Skeletal muscle tissue (tissue), 4 donors: ENCODE results near the gene CLTCL1. TPM values are rescaled to one million over a fixed set of nuclear protein-coding genes. Genes with fewer than 3 reads are reported as not detected.
"Not testable (repeated sequence)": the region's sequence is repeated elsewhere in the genome, so short reads cannot be mapped to it uniquely, and the experiment has no call there.

Experiments
- H3K27ac ChIP-seq: one replicate; pipeline ENCODE4 v1.7.0; 2013; ENCODE audit warnings: mild to moderate bottlenecking, low read depth, low read length, inconsistent platforms
- H3K27me3 ChIP-seq, 3 donors: one replicate each; pipeline ENCODE4 v1.7.0; 2013; ENCODE audit warnings: low read length in 3 of 3; ENCODE audit not compliant: control insufficient read depth in 3 of 3, insufficient read depth in 3 of 3
- H3K36me3 ChIP-seq, 3 donors: one replicate each; pipeline ENCODE4 v1.7.0; 2013; ENCODE audit warnings: low read length in 3 of 3; ENCODE audit not compliant: control insufficient read depth in 3 of 3, insufficient read depth in 3 of 3
- H3K4me1 ChIP-seq, 3 donors: one replicate each; pipeline ENCODE4 v1.7.0; 2013; ENCODE audit warnings: low read length in 3 of 3, mild to moderate bottlenecking in 3 of 3; ENCODE audit not compliant: control insufficient read depth in 3 of 3, insufficient read depth in 3 of 3
- H3K4me3 ChIP-seq, 3 donors: one replicate each; pipeline ENCODE4 v1.7.0; 2013; ENCODE audit warnings: low read length in 3 of 3
- H3K9ac ChIP-seq, 3 donors: one replicate each; pipeline ENCODE4 v1.7.0; 2013; ENCODE audit warnings: low read length in 3 of 3, mild to moderate bottlenecking in 3 of 3, moderate library complexity in 2 of 3, low read depth in 1 of 3
- H3K9me3 ChIP-seq, 3 donors: one replicate each; pipeline ENCODE4 v1.7.0; 2013; ENCODE audit warnings: low read length in 3 of 3; ENCODE audit not compliant: control insufficient read depth in 3 of 3
- total RNA-seq: library from RNA; depleted of rRNA; stranded (reverse); fragments of >200 nt; gene quantifications from one replicate; pipeline ENCODE4 v1.2.3, GENCODE V29; 2014
- donor health status: Osteomylitis.

The CLTCL1 gene
- total RNA-seq, 1 donor from 2014 or later, result 33.4 TPM

DNA sequence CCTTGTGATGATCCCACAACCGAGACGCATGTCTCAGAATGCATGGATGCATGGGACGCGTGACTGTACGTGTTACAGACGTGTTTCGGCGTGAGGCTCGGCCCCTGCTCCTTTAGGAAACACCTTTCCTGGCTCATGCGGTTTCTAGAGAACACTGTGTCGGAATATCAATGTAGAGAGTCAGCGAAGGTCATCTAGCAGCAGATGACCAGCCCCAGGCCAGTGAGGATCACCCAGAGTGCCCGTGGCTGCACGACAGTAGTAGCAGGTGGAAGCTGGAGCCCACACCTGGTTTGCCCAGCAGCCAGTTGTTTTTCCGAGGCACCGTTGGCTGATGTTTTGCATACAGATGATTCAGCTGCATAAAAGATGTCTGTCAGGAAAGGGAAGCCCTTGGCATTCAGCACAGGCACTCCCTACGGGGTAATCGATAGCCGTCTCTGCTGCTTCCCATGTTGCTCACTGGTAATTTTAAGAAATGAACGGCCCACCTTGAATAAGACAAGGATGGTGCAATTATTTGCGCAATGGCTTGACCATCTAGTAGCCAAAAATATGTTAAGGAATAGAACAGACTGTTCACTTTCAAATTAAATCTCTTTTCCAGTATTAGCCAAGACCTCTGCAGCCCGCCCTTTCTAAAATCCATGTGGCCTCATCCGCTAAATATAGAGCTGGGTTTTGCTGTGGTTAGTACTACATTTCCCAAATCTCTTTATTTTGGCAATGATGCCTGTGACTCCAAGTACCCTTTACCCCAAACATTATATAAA lies 1.1 kb upstream of the CLTCL1 start:
- peak overlapping the region; percentile 91 to 97 (median 94) for H3K9ac ChIP-seq
- no peaks in the 10 kb centered on the region for H3K27me3 ChIP-seq
- peaks cover 35 to 48% (median 40%) of the 10 kb centered on the region in 3 donors for H3K4me1 ChIP-seq
- H3K9me3 ChIP-seq, result no peaks in the 10 kb centered on the region
- H3K4me3 ChIP-seq, result peak overlapping the region; percentile 89 to 99 (median 96)
- H3K27ac ChIP-seq, result peak overlapping the region; percentile 94
- H3K36me3 ChIP-seq, result peaks cover 4% of the 10 kb centered on the region in 3 donors

DNA sequence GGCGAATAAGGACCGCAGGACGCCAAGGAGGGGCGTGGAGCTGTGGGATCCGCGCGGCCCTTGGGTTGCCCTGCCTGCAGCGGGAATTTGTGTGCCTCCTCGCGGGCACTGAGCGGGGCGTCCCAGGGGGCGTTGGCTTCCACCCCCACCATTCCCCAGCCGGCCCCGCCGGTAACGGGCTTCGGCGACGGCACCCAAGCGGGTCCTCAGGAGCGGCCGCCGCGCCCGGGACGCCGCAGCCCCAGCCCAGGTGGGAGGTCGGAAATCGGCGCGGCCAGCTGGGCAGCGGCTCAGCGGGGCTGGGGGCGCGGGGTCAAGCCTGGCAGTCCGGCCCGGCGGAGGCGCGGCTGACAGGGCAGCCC lies 320 bp downstream of the CLTCL1 start:
- H3K27ac ChIP-seq, result peak overlapping the region; percentile 97
- H3K27me3 ChIP-seq, result no peaks in the 10 kb centered on the region
- H3K9me3 ChIP-seq, result no peaks in the 10 kb centered on the region
- peak overlapping the region; percentile 85 to 89 (median 88) for H3K4me3 ChIP-seq
- peaks cover 47 to 62% (median 52%) of the 10 kb centered on the region in 3 donors for H3K4me1 ChIP-seq
- H3K9ac ChIP-seq, result peak overlapping the region; percentile 94 to 97 (median 96)
- peaks cover 4% of the 10 kb centered on the region in 3 donors for H3K36me3 ChIP-seq

DNA sequence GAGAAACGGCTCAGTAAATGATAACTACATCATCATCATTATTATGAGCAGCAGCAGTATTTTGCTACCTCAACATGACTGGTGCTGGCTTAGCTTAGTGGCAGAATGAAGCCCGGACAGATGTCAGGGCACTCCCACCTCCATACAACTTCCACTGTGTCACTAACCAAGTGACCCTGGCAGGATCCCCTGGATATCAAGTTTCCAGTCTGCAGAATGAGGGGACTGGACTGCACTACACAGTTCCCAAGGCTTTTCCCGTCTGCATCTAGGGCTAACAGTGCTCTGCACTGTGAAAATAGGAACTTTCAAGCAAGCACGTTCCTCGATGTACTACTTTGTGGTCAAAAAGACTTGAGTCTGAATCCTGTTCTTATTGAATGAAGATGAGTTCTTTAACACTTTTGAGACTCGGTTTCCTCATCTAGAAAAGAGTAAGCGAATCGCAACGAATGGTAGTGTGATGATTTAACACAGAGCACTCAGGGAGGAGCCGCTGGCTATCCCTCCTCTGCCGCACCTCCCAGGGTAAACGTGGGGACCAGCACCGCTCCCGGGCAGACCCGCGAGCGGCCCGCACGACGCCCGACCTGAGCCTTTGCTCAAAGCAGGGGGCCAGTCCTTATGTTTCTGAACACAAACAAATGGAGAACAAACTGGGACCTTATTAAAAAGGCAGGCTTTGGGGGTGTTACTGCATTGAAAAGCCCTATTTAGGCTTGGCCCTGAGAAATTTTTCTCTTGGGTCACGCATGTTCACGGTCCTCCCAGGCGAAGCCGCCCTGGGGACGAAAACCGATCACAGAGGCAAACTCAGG lies 910 bp downstream of the CLTCL1 start:
- peak overlapping the region; percentile 85 to 89 (median 88) for H3K4me3 ChIP-seq
- H3K9me3 ChIP-seq, result no peaks in the 10 kb centered on the region
- peak overlapping the region; percentile 94 to 97 (median 96) for H3K9ac ChIP-seq
- no peaks in the 10 kb centered on the region for H3K27me3 ChIP-seq
- H3K27ac ChIP-seq, result peak overlapping the region; percentile 97
- peaks cover 4% of the 10 kb centered on the region in 3 donors for H3K36me3 ChIP-seq
- H3K4me1 ChIP-seq, result peaks cover 53 to 68% (median 58%) of the 10 kb centered on the region in 3 donors

DNA sequence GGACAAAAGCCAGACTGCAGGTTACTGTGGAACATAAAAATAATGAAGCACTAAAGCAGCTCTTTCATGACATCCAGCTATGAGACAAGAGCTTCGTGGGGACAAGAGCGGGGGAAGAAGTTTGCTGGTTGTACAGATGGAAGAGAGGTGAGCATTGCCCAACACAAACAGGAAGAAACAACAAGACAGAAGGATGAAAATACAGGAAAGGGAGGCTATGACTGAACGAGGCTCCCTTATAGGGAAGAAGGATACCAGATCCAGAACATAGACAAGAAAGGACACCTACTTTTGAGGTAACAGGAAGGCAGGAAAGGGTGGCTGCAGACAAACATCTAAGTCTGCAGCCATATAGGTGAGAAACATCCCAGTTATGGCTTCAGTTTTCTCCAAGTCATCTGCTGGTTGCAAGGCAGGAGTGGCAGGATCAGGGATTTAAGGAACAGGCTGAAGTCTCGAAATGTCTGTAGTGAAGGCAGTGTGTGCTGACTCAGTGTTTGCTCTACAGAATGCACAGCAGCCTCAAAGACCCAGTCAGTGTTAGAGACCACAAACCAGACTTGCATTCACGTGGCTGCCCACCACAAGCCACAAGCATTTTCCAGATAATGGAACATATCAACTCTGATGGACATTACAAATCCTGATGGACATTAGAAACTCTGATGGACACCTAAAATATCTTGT lies 1.9 kb downstream of the CLTCL1 start:
- H3K27ac ChIP-seq, result peak overlapping the region; percentile 97

DNA sequence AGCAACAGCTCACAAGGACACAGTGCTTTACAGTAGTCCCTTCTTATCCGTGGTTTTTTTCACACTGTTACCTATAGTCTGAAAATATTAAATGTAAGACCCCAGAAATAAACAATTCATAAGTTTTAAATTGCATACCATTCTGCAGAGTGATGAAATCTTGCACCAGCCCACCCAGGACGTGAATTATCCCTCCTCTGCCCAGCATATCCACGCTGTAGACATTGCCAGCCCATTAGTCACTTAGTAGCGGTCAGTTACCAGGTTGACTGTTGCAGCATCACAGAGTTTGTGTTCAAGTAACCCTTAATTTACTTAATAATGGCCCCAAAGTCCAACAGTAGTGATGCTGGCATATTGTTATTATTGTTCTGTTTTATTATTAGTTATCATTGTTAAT lies 3.6 kb downstream of the CLTCL1 start:
- Histone ChIP-seq H3K9ac (peak overlapping the region in 2 of 3 donors; percentile 54 to 58), H3K27ac (peak overlapping the region; percentile 97)

More for the DNA sequence above, 1.9 kb downstream of the CLTCL1 start:
- no peaks in the 10 kb centered on the region for H3K9me3 ChIP-seq
- peaks cover 4% of the 10 kb centered on the region in 3 donors for H3K36me3 ChIP-seq
- peaks cover 55 to 67% (median 60%) of the 10 kb centered on the region in 3 donors for H3K4me1 ChIP-seq
- H3K4me3 ChIP-seq, result peak overlapping the region; percentile 85 to 89 (median 88)
- peak overlapping the region; percentile 12 to 97 (median 96) for H3K9ac ChIP-seq
- H3K27me3 ChIP-seq, result no peaks in the 10 kb centered on the region

DNA sequence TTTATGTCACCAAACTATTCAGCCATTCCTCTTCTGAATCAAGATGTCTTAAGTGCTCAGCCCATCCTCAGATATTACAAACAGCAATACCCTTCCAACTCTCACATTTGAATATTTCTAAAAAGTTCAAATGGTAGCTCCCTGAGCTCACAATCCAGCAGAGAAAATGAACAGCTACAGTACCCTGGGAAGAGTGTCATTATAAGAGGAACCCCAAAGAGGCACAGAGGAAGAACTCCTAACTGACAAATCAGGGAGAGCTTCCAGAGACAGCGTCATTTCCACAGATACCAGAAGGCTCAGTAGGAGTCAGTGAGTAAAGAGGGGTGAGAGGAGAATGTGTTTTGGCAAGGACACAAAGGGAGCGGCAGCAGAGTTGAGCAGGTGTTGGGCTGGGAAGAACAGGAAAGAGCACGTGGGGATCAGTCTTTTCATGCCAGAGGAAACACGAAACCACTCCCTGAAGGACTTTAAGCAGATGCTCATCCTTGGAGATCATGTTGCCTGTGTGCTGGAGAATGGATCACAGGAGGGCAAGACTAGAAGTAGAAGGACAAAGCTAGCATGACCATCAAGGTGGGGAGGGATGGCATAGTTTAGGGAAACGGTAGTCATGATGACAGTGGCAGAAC lies 4.3 kb downstream of the CLTCL1 start:
- no peaks in the 10 kb centered on the region for H3K9me3 ChIP-seq
- peaks cover 48 to 66% (median 55%) of the 10 kb centered on the region in 3 donors for H3K4me1 ChIP-seq
- peak overlapping the region; percentile 97 for H3K27ac ChIP-seq
- H3K9ac ChIP-seq, result peak overlapping the region in 2 of 3 donors; percentile 40 to 72
- peak overlapping the region in 2 of 3 donors; percentile 17 to 30 for H3K4me3 ChIP-seq
- no peaks in the 10 kb centered on the region for H3K27me3 ChIP-seq
- H3K36me3 ChIP-seq, result peaks cover 4% of the 10 kb centered on the region in 3 donors

More for the DNA sequence above, 3.6 kb downstream of the CLTCL1 start:
- peaks cover 4% of the 10 kb centered on the region in 3 donors for H3K36me3 ChIP-seq
- H3K9me3 ChIP-seq, result no peaks in the 10 kb centered on the region
- H3K4me1 ChIP-seq, result peaks cover 54 to 73% (median 62%) of the 10 kb centered on the region in 3 donors
- no peaks in the 10 kb centered on the region for H3K27me3 ChIP-seq
- H3K4me3 ChIP-seq, result peak overlapping the region in 1 of 3 donors; percentile 30

DNA sequence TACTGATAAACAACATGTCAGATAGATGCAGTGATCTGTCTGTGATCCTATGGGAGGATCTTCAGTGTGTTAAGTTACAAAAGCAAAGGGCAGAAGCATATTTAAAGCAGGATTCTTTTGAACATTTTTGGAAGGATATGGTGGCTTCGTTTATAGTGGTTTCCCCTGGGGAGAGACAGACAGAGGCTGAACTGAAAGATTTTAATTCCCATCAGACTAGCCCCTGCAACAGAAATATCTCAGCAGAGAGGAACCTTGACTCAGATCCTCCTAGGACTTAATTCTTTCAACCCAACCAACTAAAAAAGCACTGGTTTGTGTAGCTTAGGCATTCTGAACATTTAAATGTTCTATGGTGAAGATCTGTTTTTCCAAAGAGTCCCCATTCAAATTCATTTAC lies 5.7 kb downstream of the CLTCL1 start:
- H3K4me3 ChIP-seq, result peak overlapping the region in 2 of 3 donors; percentile 44 to 46
- H3K4me1 ChIP-seq, result peaks cover 47 to 60% (median 51%) of the 10 kb centered on the region in 3 donors
- H3K9ac ChIP-seq, result peak overlapping the region; percentile 68 to 75 (median 72)

DNA sequence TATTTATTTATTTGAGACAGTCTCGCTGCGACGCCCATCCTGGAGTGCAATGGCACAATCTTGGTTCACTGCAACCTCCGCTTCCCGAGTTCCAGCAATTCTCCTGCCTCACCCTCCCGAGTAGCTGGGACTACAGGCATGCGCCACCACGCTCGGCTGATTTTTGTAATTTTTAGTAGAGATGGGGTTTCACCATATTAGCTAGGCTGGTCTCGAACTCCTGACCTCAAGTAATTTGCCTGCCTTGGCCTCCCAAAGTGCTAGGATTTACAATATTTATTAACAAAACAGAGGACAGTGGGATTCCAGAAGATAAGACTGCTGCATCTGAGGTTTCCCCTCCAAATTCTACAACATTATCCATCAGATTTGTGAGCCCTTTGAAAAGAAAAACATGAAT lies 12.4 kb downstream of the CLTCL1 start:
- H3K27ac ChIP-seq, result peak overlapping the region; percentile 63
- H3K9me3 ChIP-seq, H3K36me3 ChIP-seq, H3K4me3 ChIP-seq, H3K27me3 ChIP-seq: not testable (repeated sequence)
- peak overlapping the region in 1 of 3 donors; percentile 2 for H3K9ac ChIP-seq
- H3K4me1 ChIP-seq, result peaks cover 25 to 36% (median 36%) of the 10 kb centered on the region in 3 donors

More for the DNA sequence above, 5.7 kb downstream of the CLTCL1 start:
- Histone ChIP-seq H3K36me3 (peaks cover 4% of the 10 kb centered on the region in 3 donors), H3K27me3 (no peaks in the 10 kb centered on the region), H3K27ac (peak overlapping the region; percentile 97), H3K9me3 (no peaks in the 10 kb centered on the region)

DNA sequence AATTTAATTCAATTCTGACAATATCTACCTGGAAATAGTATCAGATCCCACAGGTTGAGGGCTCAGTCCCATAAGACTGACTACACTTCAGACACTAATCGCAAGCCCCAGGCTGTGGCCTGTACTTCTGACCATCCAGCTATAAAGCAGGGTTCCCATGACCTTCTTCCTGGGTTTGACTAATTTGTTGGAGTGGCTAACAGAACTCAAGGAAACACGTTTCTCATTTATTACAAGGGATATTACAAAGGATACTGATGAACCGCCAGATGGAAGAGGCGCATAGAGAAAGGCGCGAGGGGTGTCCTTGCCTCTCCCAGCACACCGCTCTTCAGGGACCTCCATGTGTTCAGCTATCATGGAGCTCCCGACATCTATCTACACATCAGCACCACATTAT lies 13.7 kb downstream of the CLTCL1 start:
- peaks cover 27 to 47% (median 43%) of the 10 kb centered on the region in 3 donors for H3K4me1 ChIP-seq
- H3K27me3 ChIP-seq, result no peaks in the 10 kb centered on the region
- no peak overlapping the region for H3K4me3 ChIP-seq
- H3K36me3 ChIP-seq, result peaks cover 6 to 14% (median 10%) of the 10 kb centered on the region in 3 donors
- H3K27ac ChIP-seq, result peak overlapping the region; percentile 64
- H3K9ac ChIP-seq, result peak overlapping the region in 1 of 3 donors; percentile 35
- H3K9me3 ChIP-seq, result no peaks in the 10 kb centered on the region
